HG02981 (cell line): ENCODE results near the gene OTUD4.
"Not testable (repeated sequence)": the region's sequence is repeated elsewhere in the genome, so short reads cannot be mapped to it uniquely, and the experiment has no call there.

Experiments used
- ATAC-seq: cut with Tn5 transposase; IDR thresholded peaks from one replicate; pipeline ENCODE4 v1.9.1; 2021; ENCODE audit warnings: mild to moderate bottlenecking, moderate library complexity; ENCODE audit not compliant: unreplicated experiment

The OTUD4 gene

GRCh38 chr4:145180298-145181090 is at the start of gene OTUD4:
Gene OTUD4, minus strand, starts transcription at chr4:145180589. Its CDS starts 616 bp downstream, at chr4:145179973.
- ATAC-seq = peak; percentile 81

GRCh38 chr4:145223228-145223627 is 42.8 kb upstream of the OTUD4 start:
- ATAC-seq = not testable (repeated sequence)

- ATAC-seq = not testable (repeated sequence)
These were observed 41.1 kb upstream of the OTUD4 start for GRCh38 chr4:145221529-145221928.

- ATAC-seq = no peak
These were observed 38.7 kb upstream of the OTUD4 start for GRCh38 chr4:145219090-145219489.

- ATAC-seq = peak; percentile 93
These were observed 37.9 kb upstream of the OTUD4 start for GRCh38 chr4:145218251-145218650.

- ATAC-seq = no peak
These were observed 37.0 kb upstream of the OTUD4 start for GRCh38 chr4:145217349-145217748.

GRCh38 chr4:145216535-145216934 is 36.1 kb upstream of the OTUD4 start:
- ATAC-seq = no peak

- ATAC-seq = no peak
These were observed 32.9 kb upstream of the OTUD4 start for GRCh38 chr4:145213245-145213644.

GRCh38 chr4:145207934-145208333 is 27.5 kb upstream of the OTUD4 start:
- no peak for ATAC-seq

GRCh38 chr4:145203410-145203809 is 23.0 kb upstream of the OTUD4 start:
- no peak for ATAC-seq

GRCh38 chr4:145200366-145200765 is 20.0 kb upstream of the OTUD4 start:
- no peak for ATAC-seq

GRCh38 chr4:145199051-145199716 is 18.8 kb upstream of the OTUD4 start:
- ATAC-seq = no peak

GRCh38 chr4:145196747-145197146 is 16.4 kb upstream of the OTUD4 start:
- ATAC-seq = no peak

GRCh38 chr4:145195167-145195952 is 15.0 kb upstream of the OTUD4 start:
- ATAC-seq = peak; percentile 87

GRCh38 chr4:145189981-145190380 is 9.6 kb upstream of the OTUD4 start:
- ATAC-seq = no peak

GRCh38 chr4:145186729-145187128 is 6.3 kb upstream of the OTUD4 start:
- peak; percentile 86 for ATAC-seq

- ATAC-seq = no peak
These were observed 3.2 kb upstream of the OTUD4 start for GRCh38 chr4:145183581-145183980.

- ATAC-seq = no peak
These were observed 2.6 kb upstream of the OTUD4 start for GRCh38 chr4:145183023-145183422.

GRCh38 chr4:145182222-145182621 is 1.8 kb upstream of the OTUD4 start:
- ATAC-seq = no peak

- peak; percentile 0 for ATAC-seq
These were observed 707 bp upstream of the OTUD4 start for GRCh38 chr4:145181091-145181501.

- peak; percentile 11 for ATAC-seq
These were observed 510 bp downstream of the OTUD4 start for GRCh38 chr4:145179861-145180297.
